A549 (cell line): ENCODE measurements around the gene CNTN4.

Experiments
- BCL3 ChIP-seq: fragments of >200 bp; sonication (Bioruptor Twin); formaldehyde crosslinking; IDR thresholded peaks from 3 replicates; pipeline ENCODE4 v1.6.1; 2016
- BHLHE40 ChIP-seq: IDR thresholded peaks from 2 replicates; pipeline ENCODE4 v1.6.1; 2012; ENCODE audit warnings: low read depth, low read length, inconsistent platforms
- CHD2 ChIP-seq: fragments of 150-350 bp; IDR thresholded peaks from 2 replicates; pipeline ENCODE4 v1.6.1; 2014; ENCODE audit warnings: low read length; ENCODE audit not compliant: partially characterized antibody
- ELK1 ChIP-seq: fragments of 150-350 bp; IDR thresholded peaks from 2 replicates; pipeline ENCODE4 v1.6.1; 2014; ENCODE audit warnings: low read depth, mild to moderate bottlenecking, low read length
- JUN ChIP-seq, 2 experiments: fragments of >200 bp; sonication (Bioruptor Twin); formaldehyde crosslinking; IDR thresholded peaks; 2 replicates in 1 of 2; 3 replicates in 1 of 2; pipeline ENCODE4 v1.6.1; 2016 to 2017
- JUNB ChIP-seq: fragments of >200 bp; sonication (Bioruptor Twin); formaldehyde crosslinking; IDR thresholded peaks from 2 replicates; pipeline ENCODE4 v1.6.1; 2016
- NFE2L2 ChIP-seq: fragments of 150-350 bp; conservative IDR thresholded peaks from 2 replicates; pipeline ENCODE4 v1.6.1; 2014; ENCODE audit warnings: low read length
- PHF8 ChIP-seq: fragments of 200-600 bp; sonication (generic); IDR thresholded peaks from 2 replicates; pipeline ENCODE4 v1.6.1; 2016; ENCODE audit warnings: low read depth, mild to moderate bottlenecking, antibody characterized with exemption, moderate library complexity, borderline replicate concordance
- REST ChIP-seq: fragments of 200-600 bp; sonication (generic); IDR thresholded peaks from 2 replicates; pipeline ENCODE4 v1.6.1; 2016; ENCODE audit warnings: antibody characterized with exemption, mild to moderate bottlenecking, moderate library complexity
- RFX5 ChIP-seq: fragments of 450-650 bp; IDR thresholded peaks from 2 replicates; pipeline ENCODE4 v1.7.1; 2014; ENCODE audit warnings: antibody characterized with exemption, mild to moderate bottlenecking, moderate library complexity
- TP53 ChIP-seq: fragments of 250-450 bp; sonication (Bioruptor Pico); IDR thresholded peaks from 2 replicates; pipeline ENCODE4 v1.5.0; 2021; ENCODE audit warnings: mild to moderate bottlenecking, moderate library complexity
- TF ChIP-seq, protein P1 (sequence below): IDR thresholded peaks from 2 replicates; pipeline ENCODE4 v1.6.1; 2012
- TF ChIP-seq, protein P2 (sequence below): fragments of >200 bp; sonication (Bioruptor Twin); formaldehyde crosslinking; IDR thresholded peaks from 3 replicates; pipeline ENCODE4 v1.5.1; 2016
- TF ChIP-seq, protein P3 (sequence below): fragments of 450-650 bp; IDR thresholded peaks from 2 replicates; pipeline ENCODE4 v1.6.1; 2014; ENCODE audit warnings: antibody characterized with exemption

DNA sequence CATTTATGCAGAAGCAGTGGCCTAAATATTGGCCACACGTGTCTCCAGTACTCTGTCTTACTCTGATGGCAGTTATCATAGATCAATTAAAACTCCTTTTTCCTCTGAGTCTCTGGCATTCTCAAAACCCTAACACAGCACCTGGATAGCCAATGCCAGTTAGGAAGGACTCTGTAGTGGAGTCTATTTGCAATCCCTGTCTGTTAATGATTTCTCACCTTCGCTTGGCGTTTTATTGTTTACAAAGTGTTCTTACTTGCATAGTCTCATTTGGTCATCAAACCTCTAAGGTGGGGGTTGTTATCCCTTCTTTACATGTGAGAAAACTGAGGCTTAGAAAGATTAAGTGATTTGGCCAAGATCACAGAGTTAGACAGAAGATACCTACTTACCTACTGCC, 752.7 kb downstream of the CNTN4 start:
- TF ChIP-seq, protein P1, sequence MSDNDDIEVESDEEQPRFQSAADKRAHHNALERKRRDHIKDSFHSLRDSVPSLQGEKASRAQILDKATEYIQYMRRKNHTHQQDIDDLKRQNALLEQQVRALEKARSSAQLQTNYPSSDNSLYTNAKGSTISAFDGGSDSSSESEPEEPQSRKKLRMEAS: no peak
- TF ChIP-seq, protein P2, sequence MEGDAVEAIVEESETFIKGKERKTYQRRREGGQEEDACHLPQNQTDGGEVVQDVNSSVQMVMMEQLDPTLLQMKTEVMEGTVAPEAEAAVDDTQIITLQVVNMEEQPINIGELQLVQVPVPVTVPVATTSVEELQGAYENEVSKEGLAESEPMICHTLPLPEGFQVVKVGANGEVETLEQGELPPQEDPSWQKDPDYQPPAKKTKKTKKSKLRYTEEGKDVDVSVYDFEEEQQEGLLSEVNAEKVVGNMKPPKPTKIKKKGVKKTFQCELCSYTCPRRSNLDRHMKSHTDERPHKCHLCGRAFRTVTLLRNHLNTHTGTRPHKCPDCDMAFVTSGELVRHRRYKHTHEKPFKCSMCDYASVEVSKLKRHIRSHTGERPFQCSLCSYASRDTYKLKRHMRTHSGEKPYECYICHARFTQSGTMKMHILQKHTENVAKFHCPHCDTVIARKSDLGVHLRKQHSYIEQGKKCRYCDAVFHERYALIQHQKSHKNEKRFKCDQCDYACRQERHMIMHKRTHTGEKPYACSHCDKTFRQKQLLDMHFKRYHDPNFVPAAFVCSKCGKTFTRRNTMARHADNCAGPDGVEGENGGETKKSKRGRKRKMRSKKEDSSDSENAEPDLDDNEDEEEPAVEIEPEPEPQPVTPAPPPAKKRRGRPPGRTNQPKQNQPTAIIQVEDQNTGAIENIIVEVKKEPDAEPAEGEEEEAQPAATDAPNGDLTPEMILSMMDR: no peak
- TF ChIP-seq RFX5 (no peak), PHF8 (no peak), ELK1 (no peak), TP53 (CRISPR knock-in tag) (no peak), BCL3 (no peak), NFE2L2 (no peak), BHLHE40 (no peak), CHD2 (no peak), JUNB (no peak), REST (no peak), JUN (IDR thresholded peaks at IDR 0.05) (no peak)
- TF ChIP-seq, protein P3, sequence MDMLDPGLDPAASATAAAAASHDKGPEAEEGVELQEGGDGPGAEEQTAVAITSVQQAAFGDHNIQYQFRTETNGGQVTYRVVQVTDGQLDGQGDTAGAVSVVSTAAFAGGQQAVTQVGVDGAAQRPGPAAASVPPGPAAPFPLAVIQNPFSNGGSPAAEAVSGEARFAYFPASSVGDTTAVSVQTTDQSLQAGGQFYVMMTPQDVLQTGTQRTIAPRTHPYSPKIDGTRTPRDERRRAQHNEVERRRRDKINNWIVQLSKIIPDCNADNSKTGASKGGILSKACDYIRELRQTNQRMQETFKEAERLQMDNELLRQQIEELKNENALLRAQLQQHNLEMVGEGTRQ: no peak
